ENCODE results near the gene AKR1E2.

The AKR1E2 gene

GRCh38 chr10:4825868-4826791 lies at the start of gene AKR1E2:
TSS of gene AKR1E2 (plus strand) at chr10:4826207. CDS start at chr10:4826325, 118 bp downstream.
- DNase-seq, result no peak

GRCh38 chr10:4776234-4776638 lies 49.8 kb upstream of the AKR1E2 start:
- no peak for DNase-seq

- DNase-seq, result no peak
Observed at GRCh38 chr10:4778761-4779160, 47.2 kb upstream of the AKR1E2 start.

- no peak for DNase-seq
Observed at GRCh38 chr10:4780091-4780490, 45.9 kb upstream of the AKR1E2 start.

- no peak for DNase-seq
Observed at GRCh38 chr10:4780782-4781181, 45.2 kb upstream of the AKR1E2 start.

GRCh38 chr10:4781955-4782354 lies 44.1 kb upstream of the AKR1E2 start:
- DNase-seq, result no peak

GRCh38 chr10:4784667-4785333 lies 41.2 kb upstream of the AKR1E2 start:
- no peak for DNase-seq

GRCh38 chr10:4786043-4786839 lies 39.8 kb upstream of the AKR1E2 start:
- no peak for DNase-seq

- DNase-seq, result no peak
Observed at GRCh38 chr10:4790045-4790444, 36.0 kb upstream of the AKR1E2 start.

GRCh38 chr10:4790922-4791321 lies 35.1 kb upstream of the AKR1E2 start:
- no peak for DNase-seq

GRCh38 chr10:4792381-4792780 lies 33.6 kb upstream of the AKR1E2 start:
- no peak for DNase-seq

- DNase-seq, result no peak
Observed at GRCh38 chr10:4801405-4801804, 24.6 kb upstream of the AKR1E2 start.

GRCh38 chr10:4802711-4803487 lies 23.1 kb upstream of the AKR1E2 start:
- DNase-seq, result no peak

- DNase-seq, result no peak
Observed at GRCh38 chr10:4803822-4804221, 22.2 kb upstream of the AKR1E2 start.

- DNase-seq, result no peak
Observed at GRCh38 chr10:4804465-4804864, 21.5 kb upstream of the AKR1E2 start.

- DNase-seq, result no peak
Observed at GRCh38 chr10:4806534-4806933, 19.5 kb upstream of the AKR1E2 start.

GRCh38 chr10:4807761-4808507 lies 18.1 kb upstream of the AKR1E2 start:
- no peak for DNase-seq

GRCh38 chr10:4809156-4809555 lies 16.9 kb upstream of the AKR1E2 start:
- DNase-seq, result no peak

GRCh38 chr10:4810092-4810491 lies 15.9 kb upstream of the AKR1E2 start:
- no peak for DNase-seq

GRCh38 chr10:4812046-4812445 lies 14.0 kb upstream of the AKR1E2 start:
- no peak for DNase-seq

GRCh38 chr10:4813023-4813422 lies 13.0 kb upstream of the AKR1E2 start:
- DNase-seq, result no peak

- DNase-seq, result no peak
Observed at GRCh38 chr10:4813496-4813895, 12.5 kb upstream of the AKR1E2 start.

Measured in NCI-H1105 treated with DMSO at 0.1 percent for 48 hours (cell line).